OCI-LY3 (cell line): ENCODE results near the gene GNAI3.

Experiments used
- H2AFZ ChIP-seq: fragments of 200-600, 300-600 bp; shearing (Covaris generic); 2 replicates; pipeline ENCODE4 v1.6.0; 2014; ENCODE audit warnings: antibody characterized with exemption, low read depth, low read length
- H3K27ac ChIP-seq: fragments of 200-600, 300-600 bp; sonication (generic); 2 replicates; pipeline ENCODE4 v1.5.1; 2014; ENCODE audit warnings: mild to moderate bottlenecking, low read length, moderate library complexity, mixed read lengths
- H3K27me3 ChIP-seq: fragments of 200-600, 300-600 bp; sonication (generic); 2 replicates; pipeline ENCODE4 v1.6.1; 2014; ENCODE audit warnings: low read depth, low read length, mixed read lengths
- H3K36me3 ChIP-seq: fragments of 200-600, 300-600 bp; sonication (generic); replicated peaks from 2 replicates; pipeline ENCODE3; 2014; ENCODE audit warnings: low read depth, low read length, mixed read lengths
- H3K4me1 ChIP-seq: fragments of 300-600, 200-600 bp; sonication (generic); 2 replicates; pipeline ENCODE4 v1.6.1; 2014; ENCODE audit warnings: low read length, mixed read lengths
- H3K4me2 ChIP-seq: fragments of 200-600, 300-600 bp; sonication (generic); 2 replicates; pipeline ENCODE4 v1.6.1; 2014; ENCODE audit warnings: low read length, mixed read lengths
- H3K4me3 ChIP-seq: fragments of 300-600, 200-600 bp; sonication (generic); 2 replicates; pipeline ENCODE4 v1.5.1; 2014; ENCODE audit warnings: antibody characterized with exemption, mild to moderate bottlenecking, low read length, moderate library complexity
- H3K79me2 ChIP-seq: fragments of 300-600, 200-600 bp; shearing (Covaris generic); 2 replicates; pipeline ENCODE4 v1.6.1; 2014; ENCODE audit warnings: mild to moderate bottlenecking, low read length, mixed read lengths
- H3K9ac ChIP-seq: fragments of 300-600, 200-600 bp; shearing (Covaris generic); 2 replicates; pipeline ENCODE4 v1.6.0; 2014; ENCODE audit warnings: mild to moderate bottlenecking, low read length, moderate library complexity
- H3K9me3 ChIP-seq: fragments of 200-600, 300-600 bp; shearing (Covaris generic); 2 replicates; pipeline ENCODE4 v1.6.1; 2014; ENCODE audit warnings: low read length, mixed read lengths; ENCODE audit not compliant: insufficient read depth
- H4K20me1 ChIP-seq: fragments of 200-600, 300-600 bp; sonication (generic); 2 replicates; pipeline ENCODE4 v1.6.1; 2016; ENCODE audit warnings: low read length, mixed read lengths; ENCODE audit not compliant: insufficient read depth
- EZH2phosphoT487 ChIP-seq: fragments of 200-600 bp; shearing (Covaris generic); IDR thresholded peaks from 2 replicates; pipeline ENCODE4 v1.6.1; 2018; ENCODE audit warnings: antibody characterized with exemption, mixed run types, low read depth
- TF ChIP-seq, protein P1 (sequence below): fragments of 200-600, 300-600 bp; sonication (generic); IDR thresholded peaks from 2 replicates; pipeline ENCODE4 v1.5.1; 2014; ENCODE audit warnings: antibody characterized with exemption, low read length, low read depth

The GNAI3 gene

DNA sequence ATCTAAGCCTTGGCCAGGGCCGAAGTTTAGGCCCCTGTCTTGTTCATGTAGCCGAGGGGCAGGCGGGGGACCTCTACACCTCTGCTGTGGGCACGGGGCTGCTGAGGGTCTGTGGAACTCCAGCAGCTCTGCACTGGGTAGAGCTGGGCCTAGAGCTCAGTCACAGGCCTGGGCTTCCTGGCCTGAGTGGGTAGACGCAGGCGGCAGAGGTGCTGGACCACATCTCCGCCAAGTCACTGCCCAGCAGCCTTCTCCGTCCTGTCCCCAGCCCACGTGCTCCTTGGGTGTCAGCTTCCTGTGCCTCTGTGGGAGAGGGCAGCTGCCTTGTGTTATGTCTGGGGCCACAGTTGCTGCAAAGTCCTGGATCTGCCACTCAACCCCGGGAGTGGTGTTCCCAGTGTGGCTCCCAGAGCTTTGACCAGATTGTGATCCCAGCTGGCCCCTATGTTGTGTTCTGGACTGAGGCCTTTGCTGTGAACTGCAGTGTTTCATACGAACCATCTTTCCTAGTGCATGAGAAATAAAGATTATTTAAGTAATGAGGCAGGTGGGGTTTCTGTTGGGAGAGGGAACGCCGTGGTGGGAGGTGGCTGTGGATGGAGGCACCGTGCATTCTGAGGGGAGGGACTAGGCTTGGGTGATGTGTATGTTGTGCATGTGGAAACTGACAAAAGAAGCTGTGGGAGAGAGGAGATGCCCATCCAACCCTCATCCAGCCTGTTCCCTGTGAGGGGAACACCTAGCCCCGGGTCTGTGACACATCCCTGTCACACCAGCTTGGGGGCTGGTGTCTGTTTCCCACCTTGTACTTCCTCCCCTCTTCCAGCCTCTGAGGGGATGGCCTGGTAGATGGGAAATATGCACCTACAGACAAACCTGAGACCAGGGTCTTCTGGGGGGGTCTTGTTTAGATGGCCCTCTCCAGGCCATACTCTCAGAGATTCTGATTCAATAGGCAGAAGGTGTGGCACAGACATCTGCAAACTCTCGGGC is 83.4 kb downstream of the GNAI3 start:
- Histone ChIP-seq H4K20me1 (no peaks in the 10 kb centered on the region), H3K36me3 (peaks cover 8% of the 10 kb centered on the region), H3K27ac (no peak overlapping the region), H3K9ac (no peak overlapping the region), H3K4me3 (no peak overlapping the region), H3K4me1 (peaks cover 24% of the 10 kb centered on the region), H3K27me3 (no peaks in the 10 kb centered on the region), H3K9me3 (no peaks in the 10 kb centered on the region), H2AFZ (no peak overlapping the region), H3K79me2 (no peaks in the 10 kb centered on the region), H3K4me2 (no peak overlapping the region)
- no peak for TF ChIP-seq EZH2phosphoT487
- TF ChIP-seq, protein P1, sequence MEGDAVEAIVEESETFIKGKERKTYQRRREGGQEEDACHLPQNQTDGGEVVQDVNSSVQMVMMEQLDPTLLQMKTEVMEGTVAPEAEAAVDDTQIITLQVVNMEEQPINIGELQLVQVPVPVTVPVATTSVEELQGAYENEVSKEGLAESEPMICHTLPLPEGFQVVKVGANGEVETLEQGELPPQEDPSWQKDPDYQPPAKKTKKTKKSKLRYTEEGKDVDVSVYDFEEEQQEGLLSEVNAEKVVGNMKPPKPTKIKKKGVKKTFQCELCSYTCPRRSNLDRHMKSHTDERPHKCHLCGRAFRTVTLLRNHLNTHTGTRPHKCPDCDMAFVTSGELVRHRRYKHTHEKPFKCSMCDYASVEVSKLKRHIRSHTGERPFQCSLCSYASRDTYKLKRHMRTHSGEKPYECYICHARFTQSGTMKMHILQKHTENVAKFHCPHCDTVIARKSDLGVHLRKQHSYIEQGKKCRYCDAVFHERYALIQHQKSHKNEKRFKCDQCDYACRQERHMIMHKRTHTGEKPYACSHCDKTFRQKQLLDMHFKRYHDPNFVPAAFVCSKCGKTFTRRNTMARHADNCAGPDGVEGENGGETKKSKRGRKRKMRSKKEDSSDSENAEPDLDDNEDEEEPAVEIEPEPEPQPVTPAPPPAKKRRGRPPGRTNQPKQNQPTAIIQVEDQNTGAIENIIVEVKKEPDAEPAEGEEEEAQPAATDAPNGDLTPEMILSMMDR, result no peak

DNA sequence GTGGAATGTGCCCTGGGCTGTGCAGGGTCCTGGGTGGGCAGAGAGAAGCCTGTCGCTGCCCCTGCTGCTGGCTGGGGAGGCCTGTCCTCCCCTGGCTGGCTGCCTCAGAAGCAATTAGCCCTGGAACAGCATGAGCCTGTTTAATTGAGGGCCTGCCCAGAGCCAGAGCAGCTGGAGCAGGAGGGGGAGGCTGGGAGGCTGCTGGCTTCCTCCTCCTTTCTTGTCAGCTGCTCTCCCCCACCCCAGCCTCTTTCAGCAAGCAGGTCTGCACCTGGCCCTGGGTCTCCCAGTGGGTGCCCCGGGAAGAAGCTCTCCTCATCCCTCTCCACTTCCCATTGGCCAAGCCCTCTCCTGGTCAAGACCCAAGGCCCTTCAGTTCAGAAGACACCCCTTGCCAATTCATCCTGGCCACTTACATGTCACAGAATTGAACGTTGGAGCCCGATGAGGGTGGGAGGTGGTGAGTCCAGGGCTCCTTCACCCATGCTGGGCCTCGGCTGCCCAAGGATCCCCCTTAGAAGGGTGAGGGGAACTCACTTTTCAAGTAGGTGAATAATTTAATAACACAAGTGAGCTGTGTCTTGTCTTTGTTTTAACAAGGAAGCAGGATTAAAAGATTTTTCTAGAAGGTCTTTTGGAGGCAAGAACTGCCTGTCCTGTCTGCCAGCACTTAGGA is 84.4 kb downstream of the GNAI3 start:
- peaks cover 24% of the 10 kb centered on the region for H3K4me1 ChIP-seq

GRCh38 chr1:109634292-109634691 is 85.9 kb downstream of the GNAI3 start:
- Histone ChIP-seq H3K4me2 (peak overlapping the region; percentile 75), H3K79me2 (no peaks in the 10 kb centered on the region), H2AFZ (no peak overlapping the region), H3K4me3 (peak overlapping the region; percentile 53), H4K20me1 (no peaks in the 10 kb centered on the region), H3K36me3 (peaks cover 8% of the 10 kb centered on the region), H3K9ac (no peak overlapping the region; the same call in 1 of the 2 replicates), H3K27ac (peak overlapping the region; percentile 43; the same call in 1 of the 2 replicates), H3K4me1 (peaks cover 24% of the 10 kb centered on the region), H3K9me3 (no peaks in the 10 kb centered on the region), H3K27me3 (no peaks in the 10 kb centered on the region)
- TF ChIP-seq EZH2phosphoT487, result no peak
- TF ChIP-seq, protein P1, result no peak

More for the DNA sequence above, 84.4 kb downstream of the GNAI3 start:
- Histone ChIP-seq H3K27ac (no peak overlapping the region), H3K36me3 (peaks cover 8% of the 10 kb centered on the region), H3K9ac (no peak overlapping the region), H3K9me3 (no peaks in the 10 kb centered on the region), H3K4me2 (no peak overlapping the region), H2AFZ (no peak overlapping the region), H3K27me3 (no peaks in the 10 kb centered on the region), H3K4me3 (no peak overlapping the region), H3K79me2 (no peaks in the 10 kb centered on the region), H4K20me1 (no peaks in the 10 kb centered on the region)
- TF ChIP-seq, protein P1, result no peak
- TF ChIP-seq EZH2phosphoT487, result no peak
